ENCODE measurements around the gene PANX2. TPM values are rescaled to one million over a fixed set of nuclear protein-coding genes. Genes with fewer than 3 reads are reported as not detected.

The PANX2 gene
- total and polyA plus RNA-seq, 4 donors, result 0.39 to 14.8 (median 1.5) TPM

DNA sequence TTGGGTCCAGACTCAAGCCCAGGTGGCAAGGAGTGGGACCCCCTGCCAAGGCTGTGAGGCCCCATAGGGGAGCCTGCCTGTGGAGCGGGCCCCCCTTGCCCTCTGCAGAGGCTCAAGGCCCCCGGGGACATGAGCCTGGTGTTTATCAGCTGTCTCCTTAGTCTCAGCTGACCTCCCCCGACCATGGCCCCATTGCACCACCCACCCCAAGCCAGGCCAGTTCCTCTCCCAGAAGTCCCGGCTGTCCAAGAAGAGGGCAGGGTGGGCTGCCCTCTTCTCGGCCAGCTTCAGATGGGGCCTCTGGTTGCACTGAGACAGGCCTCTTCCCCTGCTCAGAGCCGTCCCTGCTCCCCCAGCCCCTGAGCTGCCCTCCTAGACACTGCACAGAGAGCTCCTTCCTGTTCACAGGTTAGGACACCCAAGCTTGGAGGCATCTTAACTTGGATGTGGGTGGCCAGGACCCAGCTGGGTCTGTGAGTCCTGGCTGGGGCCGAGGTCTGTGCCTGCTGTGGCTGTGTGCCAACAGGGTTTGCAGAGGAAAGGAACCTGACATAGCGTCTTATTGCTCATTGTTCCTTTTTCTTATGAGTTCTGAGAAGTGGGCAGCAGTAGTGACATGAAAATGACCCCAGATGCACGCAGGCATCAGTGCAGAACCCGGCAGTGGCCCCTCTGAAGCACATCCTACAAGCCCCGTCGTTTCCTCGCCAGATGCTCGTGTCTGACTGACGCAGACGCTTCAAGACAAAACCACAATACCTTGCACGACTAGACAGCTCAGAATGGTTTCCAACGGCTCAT is 20.6 kb downstream of the PANX2 start:
- DNase-seq (ENCODE audit: low spot score), result no peak
- Histone ChIP-seq H3K36me3 (ENCODE audit: control insufficient read depth in 4 of 4, insufficient read depth in 3 of 4, low read depth in 1 of 4, low read length in 3 of 4) (peaks cover 0 to 20% (median 0%) of the 10 kb centered on the region in 4 donors), H3K4me1 (ENCODE audit: control insufficient read depth in 4 of 4, insufficient read depth in 4 of 4, low read length in 3 of 4) (peaks cover 25 to 78% (median 67%) of the 10 kb centered on the region in 4 donors), H3K27me3 (ENCODE audit: control insufficient read depth in 4 of 4, insufficient read depth in 4 of 4, low read length in 3 of 4) (no peaks in the 10 kb centered on the region), H3K4me3 (ENCODE audit: low read depth in 1 of 3, low read length in 3 of 3) (peak overlapping the region in 2 of 3 donors; percentile 50 to 51), H3K9ac (ENCODE audit: low read depth in 1 of 2, low read length in 2 of 2) (peak overlapping the region; percentile 41 to 64), H3K27ac (ENCODE audit: low read depth in 1 of 2, low read length in 2 of 2) (peak overlapping the region; percentile 87 to 90), H3K9me3 (ENCODE audit: control insufficient read depth in 4 of 4, low read length in 3 of 4) (no peaks in the 10 kb centered on the region)
- TF ChIP-seq SP1 (IDR thresholded peaks at IDR 0.05), result peak; percentile 19
- TF ChIP-seq, protein P1, sequence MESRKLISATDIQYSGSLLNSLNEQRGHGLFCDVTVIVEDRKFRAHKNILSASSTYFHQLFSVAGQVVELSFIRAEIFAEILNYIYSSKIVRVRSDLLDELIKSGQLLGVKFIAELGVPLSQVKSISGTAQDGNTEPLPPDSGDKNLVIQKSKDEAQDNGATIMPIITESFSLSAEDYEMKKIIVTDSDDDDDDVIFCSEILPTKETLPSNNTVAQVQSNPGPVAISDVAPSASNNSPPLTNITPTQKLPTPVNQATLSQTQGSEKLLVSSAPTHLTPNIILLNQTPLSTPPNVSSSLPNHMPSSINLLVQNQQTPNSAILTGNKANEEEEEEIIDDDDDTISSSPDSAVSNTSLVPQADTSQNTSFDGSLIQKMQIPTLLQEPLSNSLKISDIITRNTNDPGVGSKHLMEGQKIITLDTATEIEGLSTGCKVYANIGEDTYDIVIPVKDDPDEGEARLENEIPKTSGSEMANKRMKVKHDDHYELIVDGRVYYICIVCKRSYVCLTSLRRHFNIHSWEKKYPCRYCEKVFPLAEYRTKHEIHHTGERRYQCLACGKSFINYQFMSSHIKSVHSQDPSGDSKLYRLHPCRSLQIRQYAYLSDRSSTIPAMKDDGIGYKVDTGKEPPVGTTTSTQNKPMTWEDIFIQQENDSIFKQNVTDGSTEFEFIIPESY (IDR thresholded peaks at IDR 0.05), result no peak
- 67% methylated on average over 18 of the region's 18 CpGs for WGBS

GRCh38 chr22:50192436-50193204 is 22.1 kb downstream of the PANX2 start:
- Histone ChIP-seq H3K36me3 (ENCODE audit: control insufficient read depth in 4 of 4, insufficient read depth in 3 of 4, low read depth in 1 of 4, low read length in 3 of 4) (peaks cover 0 to 22% (median 0%) of the 10 kb centered on the region in 4 donors), H3K4me3 (ENCODE audit: low read depth in 1 of 3, low read length in 3 of 3) (no peak overlapping the region), H3K27me3 (ENCODE audit: control insufficient read depth in 4 of 4, insufficient read depth in 4 of 4, low read length in 3 of 4) (no peaks in the 10 kb centered on the region), H3K4me1 (ENCODE audit: control insufficient read depth in 4 of 4, insufficient read depth in 4 of 4, low read length in 3 of 4) (peaks cover 22 to 87% (median 62%) of the 10 kb centered on the region in 4 donors), H3K27ac (ENCODE audit: low read depth in 1 of 2, low read length in 2 of 2) (peak overlapping the region; percentile 87 to 90), H3K9me3 (ENCODE audit: control insufficient read depth in 4 of 4, low read length in 3 of 4) (no peaks in the 10 kb centered on the region), H3K9ac (ENCODE audit: low read depth in 1 of 2, low read length in 2 of 2) (no peak overlapping the region)
- no peak for TF ChIP-seq GABPA (IDR thresholded peaks at IDR 0.05 in 1 of 2, conservative IDR thresholded peaks at IDR 0.05 in 1 of 2)
- TF ChIP-seq MAX (IDR thresholded peaks at IDR 0.05), result no peak
- TF ChIP-seq, protein P1 (IDR thresholded peaks at IDR 0.05), result no peak
- TF ChIP-seq RXRA (IDR thresholded peaks at IDR 0.05), result no peak
- TF ChIP-seq FOXA2 (IDR thresholded peaks at IDR 0.05), result no peak
- no peak for TF ChIP-seq FOXA1 (IDR thresholded peaks at IDR 0.05)
- TF ChIP-seq, protein P2, sequence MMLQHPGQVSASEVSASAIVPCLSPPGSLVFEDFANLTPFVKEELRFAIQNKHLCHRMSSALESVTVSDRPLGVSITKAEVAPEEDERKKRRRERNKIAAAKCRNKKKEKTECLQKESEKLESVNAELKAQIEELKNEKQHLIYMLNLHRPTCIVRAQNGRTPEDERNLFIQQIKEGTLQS (IDR thresholded peaks at IDR 0.05), result no peak
- TF ChIP-seq HNF4A (conservative IDR thresholded peaks at IDR 0.05), result no peak
- TF ChIP-seq EGR1 (IDR thresholded peaks at IDR 0.05; ENCODE audit: low read depth in 2 of 2), result no peak
- no peak for TF ChIP-seq YY1 (IDR thresholded peaks at IDR 0.05)
- TF ChIP-seq RAD21 (IDR thresholded peaks at IDR 0.05), result no peak
- WGBS, result 87% methylated on average over 25 of the region's 25 CpGs
- DNase-seq (ENCODE audit: low spot score), result no peak
